Stomach (tissue), 9 donors: ENCODE measurements around the gene TUB. TPM values are rescaled to one million over a fixed set of nuclear protein-coding genes. Genes with fewer than 3 reads are reported as not detected.

ENCODE experiments used
- DNase-seq, 2 donors: peaks; one replicate each; pipeline versions ENCODE4 v3.0.0 to v3.0.0-alpha.2; 2013 to 2019
- H3K27ac ChIP-seq, 5 donors: fragments of 200-600 bp in 4 of 5; sonication (generic) in 4 of 5; one replicate each; pipeline ENCODE4 v1.5.1; 2013 to 2019; ENCODE audit warnings: mild to moderate bottlenecking in 1 of 5, moderate library complexity in 1 of 5
- H3K27me3 ChIP-seq, 3 donors: fragments of 200-600 bp; sonication (generic); one replicate each; pipeline ENCODE4 v1.5.1; 2017 to 2019; ENCODE audit warnings: mixed run types in 1 of 3
- H3K36me3 ChIP-seq, 4 donors: fragments of 200-600 bp; sonication (generic); 1 replicate in 3 of 4; 2 replicates in 1 of 4; pipeline ENCODE4 v1.5.1; 2016 to 2019
- H3K4me1 ChIP-seq, 4 donors: fragments of 200-600 bp; sonication (generic); one replicate each; pipeline ENCODE4 v1.5.1; 2016 to 2019
- H3K4me3 ChIP-seq, 4 donors: fragments of 200-600 bp; sonication (generic) in 3 of 4; one replicate each; pipeline ENCODE4 v1.5.1; 2016 to 2019; ENCODE audit warnings: mild to moderate bottlenecking in 1 of 4
- H3K9me3 ChIP-seq, 4 donors: fragments of 200-600 bp; sonication (generic); one replicate each; pipeline ENCODE4 v1.5.1; 2016 to 2019
- CTCF ChIP-seq, 7 experiments: fragments of 450-650 bp in 4 of 7; fragments of 200-600 bp in 3 of 7; sonication (generic) in 3 of 7; IDR thresholded peaks; one replicate each; pipeline ENCODE4 v1.5.1; 2016 to 2019; ENCODE audit warnings: antibody characterized with exemption in 7 of 7, control low read depth in 2 of 7, mild to moderate bottlenecking in 1 of 7
- EP300 ChIP-seq: sonication (generic); formaldehyde crosslinking; IDR thresholded peaks from one replicate; pipeline ENCODE4 v1.6.1; 2017; ENCODE audit warnings: antibody characterized with exemption
- POLR2A ChIP-seq, 4 donors: fragments of 450-650 bp; IDR thresholded peaks; one replicate each; pipeline ENCODE4 v1.6.1; 2016; ENCODE audit warnings: antibody characterized with exemption in 4 of 4, control low read depth in 2 of 4, mild to moderate bottlenecking in 1 of 4, moderate library complexity in 1 of 4
- POLR2AphosphoS5 ChIP-seq, 3 donors: sonication (generic); formaldehyde crosslinking; IDR thresholded peaks; one replicate each; pipeline ENCODE4 v1.6.1; 2016; ENCODE audit warnings: antibody characterized with exemption in 3 of 3
- WGBS, 5 donors: extraction: QIAGEN DNeasy Blood & Tissue Kit in 3 of 5; methylation state at CpG; one replicate each; pipeline versions ENCODE4 v1.1.5 to v1.1.7; 2013 to 2018; 5-methylcytosine and 5-hydroxymethylcytosine counted together
- intact Hi-C: fragments of 100-400 bp; cut with DNase I; formaldehyde crosslinking; loops from one replicate; pipeline ENCODE4 v1.15.1; 2023; ENCODE audit warnings: low total_unique reads
- polyA plus RNA-seq, 3 donors: library from polyadenylated mRNA; stranded (reverse); fragments of 200-250 nt; gene quantifications; one replicate each; pipeline ENCODE4 v1.2.3, GENCODE V29; 2013
- total RNA-seq, 5 donors: library from RNA; depleted of rRNA; stranded (reverse); fragments of >200 nt; gene quantifications; one replicate each; pipeline versions ENCODE4 v1.1.0 to v1.2.3, GENCODE V29; 2014 to 2016
- donor health status: healthy with polysubstance abuse.
- donor health status: Bipolar disorder and iron deficiency.
- donor health status: healthy.

The TUB gene
- total and polyA plus RNA-seq, 8 donors: under 0.01 to 12.1 (median 1.4) TPM; not detected in 1

GRCh38 chr11:8095371-8095770 lies 14.4 kb downstream of the TUB start:
- intact Hi-C loops: loop anchor here (5.0 kb wide), 2 partner anchors 58 to 88 kb away; no protein-coding TSS in a partner anchor
- peaks cover 0 to 9% (median 7%) of the 10 kb centered on the region in 4 donors for H3K4me1 ChIP-seq
- H3K4me3 ChIP-seq: no peak overlapping the region
- no peaks in the 10 kb centered on the region for H3K9me3 ChIP-seq
- WGBS, 5 donors: 52 to 66% (median 60%) methylated on average over 11 to 12 of the region's 12 CpGs
- H3K27me3 ChIP-seq: no peaks in the 10 kb centered on the region
- DNase-seq: peak in 1 of 2 donors; percentile 5
- TF ChIP-seq POLR2A (IDR thresholded peaks at IDR 0.05) (no peak), EP300 (no peak), POLR2AphosphoS5 (IDR thresholded peaks at IDR 0.05) (no peak), CTCF (IDR thresholded peaks at IDR 0.05) (no peak)
- H3K27ac ChIP-seq: no peak overlapping the region
- H3K36me3 ChIP-seq: peaks cover 0 to 34% (median 20%) of the 10 kb centered on the region in 4 donors

GRCh38 chr11:8095806-8096522 lies 15.0 kb downstream of the TUB start:
- peak in 1 of 2 donors; percentile 16 for DNase-seq

GRCh38 chr11:8096575-8096974 lies 15.6 kb downstream of the TUB start:
- DNase-seq: no peak
- intact Hi-C loops: loop anchor here (5.0 kb wide), 2 partner anchors 59 to 89 kb away; no protein-coding TSS in a partner anchor
- WGBS, 5 donors: 60 to 77% (median 68%) methylated on average over 4 to 6 of the region's 6 CpGs

More at GRCh38 chr11:8095806-8096522, 15.0 kb downstream of the TUB start:
- Histone ChIP-seq H3K4me3 (no peak overlapping the region), H3K4me1 (peaks cover 0 to 9% (median 7%) of the 10 kb centered on the region in 4 donors), H3K27ac (no peak overlapping the region), H3K36me3 (peaks cover 0 to 40% (median 26%) of the 10 kb centered on the region in 4 donors), H3K9me3 (no peaks in the 10 kb centered on the region), H3K27me3 (no peaks in the 10 kb centered on the region)
- no peak for TF ChIP-seq CTCF (IDR thresholded peaks at IDR 0.05)
- no peak for TF ChIP-seq POLR2AphosphoS5 (IDR thresholded peaks at IDR 0.05)
- no peak for TF ChIP-seq EP300
- TF ChIP-seq POLR2A (IDR thresholded peaks at IDR 0.05): no peak
- intact Hi-C loops: loop anchor here (5.0 kb wide), 2 partner anchors 59 to 89 kb away; no protein-coding TSS in a partner anchor
- WGBS, 5 donors: 70 to 77% (median 76%) methylated on average over 5 of the region's 5 CpGs

More at GRCh38 chr11:8096575-8096974, 15.6 kb downstream of the TUB start:
- H3K4me3 ChIP-seq: no peak overlapping the region
- H3K27ac ChIP-seq: no peak overlapping the region
- no peaks in the 10 kb centered on the region for H3K9me3 ChIP-seq
- peaks cover 0 to 9% (median 7%) of the 10 kb centered on the region in 4 donors for H3K4me1 ChIP-seq
- TF ChIP-seq POLR2A (IDR thresholded peaks at IDR 0.05) (no peak), POLR2AphosphoS5 (IDR thresholded peaks at IDR 0.05) (no peak), EP300 (no peak), CTCF (IDR thresholded peaks at IDR 0.05) (no peak)
- no peaks in the 10 kb centered on the region for H3K27me3 ChIP-seq
- H3K36me3 ChIP-seq: peaks cover 0 to 47% (median 33%) of the 10 kb centered on the region in 4 donors
